Fibroblast of peridontal ligament (primary cell): ENCODE data around the gene SCYGR3.
"Not testable (repeated sequence)": the region's sequence is repeated elsewhere in the genome, so short reads cannot be mapped to it uniquely, and the experiment has no call there.

Experiments used
- DNase-seq: peaks from one replicate; pipeline ENCODE4 v3.0.0-alpha.2; 2010; ENCODE audit errors: extremely low read depth

The SCYGR3 gene

GRCh38 chr2:227613272-227613660 is 1.4 kb downstream of the SCYGR3 start:
- DNase-seq: no peak

GRCh38 chr2:227612546-227613271 is 1.9 kb downstream of the SCYGR3 start:
- DNase-seq: no peak

GRCh38 chr2:227610123-227610522 is 4.5 kb downstream of the SCYGR3 start:
- no peak for DNase-seq

GRCh38 chr2:227608561-227609338 is 5.9 kb downstream of the SCYGR3 start:
- DNase-seq: no peak

GRCh38 chr2:227607941-227608340 is 6.7 kb downstream of the SCYGR3 start:
- no peak for DNase-seq

- DNase-seq: peak; percentile 5
Measured at GRCh38 chr2:227606476-227606875, 8.2 kb downstream of the SCYGR3 start.

GRCh38 chr2:227602358-227602757 is 12.3 kb downstream of the SCYGR3 start:
- DNase-seq: no peak

- DNase-seq: not testable (repeated sequence)
Measured at GRCh38 chr2:227598835-227599503, 15.7 kb downstream of the SCYGR3 start, which contains the start of gene SCYGR2. SCYGR2 (plus strand) TSS chr2:227598893; CDS start chr2:227598893, 0 bp downstream.

GRCh38 chr2:227597998-227598397 is 16.6 kb downstream of the SCYGR3 start:
- DNase-seq: no peak

- no peak for DNase-seq
Measured at GRCh38 chr2:227597036-227597435, 17.6 kb downstream of the SCYGR3 start.

GRCh38 chr2:227595797-227596196 is 18.8 kb downstream of the SCYGR3 start:
- DNase-seq: no peak

GRCh38 chr2:227592694-227593387 is 21.8 kb downstream of the SCYGR3 start:
- no peak for DNase-seq

GRCh38 chr2:227582369-227582768 is 32.3 kb downstream of the SCYGR3 start:
- DNase-seq: no peak

- DNase-seq: no peak
Measured at GRCh38 chr2:227579791-227580190, 34.8 kb downstream of the SCYGR3 start.

GRCh38 chr2:227578642-227579041 is 36.0 kb downstream of the SCYGR3 start:
- DNase-seq: no peak

GRCh38 chr2:227577555-227577954 is 37.1 kb downstream of the SCYGR3 start:
- no peak for DNase-seq

GRCh38 chr2:227576812-227577211 is 37.8 kb downstream of the SCYGR3 start:
- no peak for DNase-seq

GRCh38 chr2:227576110-227576509 is 38.5 kb downstream of the SCYGR3 start:
- no peak for DNase-seq

- DNase-seq: no peak
Measured at GRCh38 chr2:227570615-227571014, 44.0 kb downstream of the SCYGR3 start.

GRCh38 chr2:227568852-227569169 is 45.8 kb downstream of the SCYGR3 start:
- no peak for DNase-seq

- no peak for DNase-seq
Measured at GRCh38 chr2:227566012-227566411, 48.6 kb downstream of the SCYGR3 start.

GRCh38 chr2:227565080-227565479 is 49.6 kb downstream of the SCYGR3 start:
- no peak for DNase-seq
